Dendritic cell treated with granulocyte-macrophage colony-stimulating factor and Interleukin-4, amounts not matched to agents 40 ng/mL and 50 ng/mL, for 4 days (primary cell): Measurements from ENCODE around the gene GPX4.

Experiments used
- H3K27ac Mint-ChIP-seq: one replicate; pipeline ENCODE4 v1.8.0; 2022; ENCODE audit warnings: mild to moderate bottlenecking, mixed read lengths
- H3K27me3 Mint-ChIP-seq: one replicate; pipeline ENCODE4 v1.8.0; 2022; ENCODE audit warnings: mild to moderate bottlenecking, mixed read lengths
- H3K36me3 Mint-ChIP-seq: one replicate; pipeline ENCODE4 v1.8.0; 2022; ENCODE audit warnings: low read depth, mixed read lengths
- H3K4me1 Mint-ChIP-seq: one replicate; pipeline ENCODE4 v1.8.0; 2022; ENCODE audit warnings: low read depth, mixed read lengths
- H3K4me3 Mint-ChIP-seq: one replicate; pipeline ENCODE4 v1.8.0; 2022; ENCODE audit warnings: mild to moderate bottlenecking, moderate library complexity, mixed read lengths
- H3K9me3 Mint-ChIP-seq: one replicate; pipeline ENCODE4 v1.8.0; 2022; ENCODE audit warnings: mixed read lengths
- intact Hi-C: fragments of 100-400 bp; cut with micrococcal nuclease; formaldehyde crosslinking; loops from one replicate; pipeline ENCODE4 v1.15.0; 2022

The GPX4 gene

GRCh38 chr19:1103708-1104310, at the start of gene GPX4:
GPX4 (plus strand) TSS chr19:1103994; CDS start chr19:1104044, 50 bp downstream.
- Mint-ChIP-seq H3K27me3 (no peaks in the 10 kb centered on the region), H3K4me1 (peaks cover 60% of the 10 kb centered on the region), H3K9me3 (peaks cover 7% of the 10 kb centered on the region), H3K27ac (peak within 1 kb of the TSS; percentile 93), H3K36me3 (peaks cover 42% of the 10 kb centered on the region), H3K4me3 (peak within 1 kb of the TSS; percentile 80)
- intact Hi-C loops = loop anchor here (5.0 kb wide), 1 partner anchor 37 kb away; the partner anchor contains the start of gene ARHGAP45

DNA sequence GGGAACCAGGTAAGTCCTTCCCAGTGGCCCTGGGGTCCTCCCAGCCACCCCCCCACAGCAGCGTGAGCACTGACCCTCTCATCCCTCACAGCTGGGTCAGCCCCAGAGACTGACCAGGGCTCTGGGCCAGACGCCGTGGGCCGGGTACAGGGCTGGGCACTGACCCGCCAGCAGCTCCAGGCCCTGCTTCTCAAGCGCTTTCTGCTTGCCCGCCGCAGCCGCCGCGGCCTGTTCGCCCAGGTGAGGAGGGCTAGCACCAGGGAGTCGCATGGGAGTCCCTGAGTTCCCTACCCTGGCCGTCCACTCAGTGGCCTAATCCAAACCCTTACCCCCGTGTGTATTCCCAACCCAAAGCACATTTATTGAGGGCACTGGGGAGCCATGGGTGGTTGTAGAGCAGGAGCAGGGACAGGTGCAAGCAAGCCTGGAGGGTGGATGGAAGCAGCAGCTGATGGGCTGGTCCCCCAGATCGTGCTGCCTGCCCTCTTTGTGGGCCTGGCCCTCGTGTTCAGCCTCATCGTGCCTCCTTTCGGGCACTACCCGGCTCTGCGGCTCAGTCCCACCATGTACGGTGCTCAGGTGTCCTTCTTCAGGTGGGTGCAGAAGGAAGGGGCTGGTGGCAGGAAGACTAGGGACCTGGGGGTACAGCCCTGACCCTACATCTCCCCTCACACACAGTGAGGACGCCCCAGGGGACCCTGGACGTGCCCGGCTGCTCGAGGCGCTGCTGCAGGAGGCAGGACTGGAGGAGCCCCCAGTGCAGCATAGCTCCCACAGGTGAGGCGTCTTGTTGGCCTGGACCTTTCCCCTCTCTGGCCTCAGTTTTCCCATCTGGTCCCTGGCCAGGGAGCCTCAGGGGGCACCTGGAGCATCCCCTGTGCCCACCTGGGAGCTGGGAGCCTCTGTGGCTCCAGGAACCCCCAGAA, 49.4 kb upstream of the GPX4 start:
- intact Hi-C loops = no loop called here
- no peak overlapping the region for H3K4me3 Mint-ChIP-seq
- H3K27ac Mint-ChIP-seq = no peak overlapping the region
- H3K4me1 Mint-ChIP-seq = peaks cover 13% of the 10 kb centered on the region
- H3K36me3 Mint-ChIP-seq = peaks cover 85% of the 10 kb centered on the region
- peaks cover 7% of the 10 kb centered on the region for H3K9me3 Mint-ChIP-seq
- no peaks in the 10 kb centered on the region for H3K27me3 Mint-ChIP-seq

DNA sequence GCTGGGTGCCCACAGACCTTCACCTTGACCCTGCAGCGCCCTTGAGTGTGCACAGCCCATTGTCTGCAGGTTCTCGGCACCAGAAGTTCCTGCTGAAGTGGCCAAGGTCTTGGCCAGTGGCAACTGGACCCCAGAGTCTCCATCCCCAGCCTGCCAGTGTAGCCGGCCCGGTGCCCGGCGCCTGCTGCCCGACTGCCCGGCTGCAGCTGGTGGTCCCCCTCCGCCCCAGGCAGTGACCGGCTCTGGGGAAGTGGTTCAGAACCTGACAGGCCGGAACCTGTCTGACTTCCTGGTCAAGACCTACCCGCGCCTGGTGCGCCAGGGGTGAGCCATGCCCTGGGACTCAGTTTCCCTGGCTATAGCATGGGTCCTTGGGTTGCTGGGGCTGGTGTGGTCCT, 48.8 kb upstream of the GPX4 start:
- H3K4me1 Mint-ChIP-seq = peaks cover 13% of the 10 kb centered on the region
- H3K27me3 Mint-ChIP-seq = no peaks in the 10 kb centered on the region
- H3K4me3 Mint-ChIP-seq = no peak overlapping the region
- peaks cover 7% of the 10 kb centered on the region for H3K9me3 Mint-ChIP-seq
- intact Hi-C loops = no loop called here
- H3K36me3 Mint-ChIP-seq = peaks cover 85% of the 10 kb centered on the region
- no peak overlapping the region for H3K27ac Mint-ChIP-seq

DNA sequence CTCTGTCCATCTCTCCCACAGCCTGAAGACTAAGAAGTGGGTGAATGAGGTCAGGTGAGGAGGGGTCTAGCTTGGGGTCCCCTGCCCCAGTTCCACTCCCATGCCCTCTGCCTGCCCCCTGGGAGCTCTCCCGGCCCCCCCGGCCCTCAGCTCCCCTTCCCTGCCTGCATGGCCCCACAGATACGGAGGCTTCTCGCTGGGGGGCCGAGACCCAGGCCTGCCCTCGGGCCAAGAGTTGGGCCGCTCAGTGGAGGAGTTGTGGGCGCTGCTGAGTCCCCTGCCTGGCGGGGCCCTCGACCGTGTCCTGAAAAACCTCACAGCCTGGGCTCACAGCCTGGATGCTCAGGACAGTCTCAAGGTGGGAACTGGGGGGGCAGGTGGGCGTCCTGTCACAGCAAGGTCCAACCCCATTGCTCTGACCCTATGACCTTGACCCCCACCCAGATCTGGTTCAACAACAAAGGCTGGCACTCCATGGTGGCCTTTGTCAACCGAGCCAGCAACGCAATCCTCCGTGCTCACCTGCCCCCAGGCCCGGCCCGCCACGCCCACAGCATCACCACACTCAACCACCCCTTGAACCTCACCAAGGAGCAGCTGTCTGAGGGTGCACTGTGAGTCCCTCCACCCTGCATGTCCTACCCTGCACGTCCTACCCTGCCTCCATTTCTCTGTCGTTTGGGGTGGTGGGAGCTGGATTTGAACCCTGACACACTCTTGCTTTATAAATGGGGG, 47.7 kb upstream of the GPX4 start:
- Mint-ChIP-seq H3K9me3 (peaks cover 7% of the 10 kb centered on the region), H3K4me1 (peaks cover 13% of the 10 kb centered on the region), H3K36me3 (peaks cover 78% of the 10 kb centered on the region), H3K27ac (no peak overlapping the region), H3K4me3 (no peak overlapping the region), H3K27me3 (no peaks in the 10 kb centered on the region)
- intact Hi-C loops = no loop called here

GRCh38 chr19:1057176-1057855, 46.5 kb upstream of the GPX4 start:
- intact Hi-C loops = no loop called here
- Mint-ChIP-seq H3K27me3 (no peaks in the 10 kb centered on the region), H3K9me3 (peaks cover 7% of the 10 kb centered on the region), H3K27ac (no peak overlapping the region), H3K4me1 (peaks cover 5% of the 10 kb centered on the region), H3K36me3 (peaks cover 80% of the 10 kb centered on the region), H3K4me3 (no peak overlapping the region)

GRCh38 chr19:1058112-1058511, 45.7 kb upstream of the GPX4 start:
- no peak overlapping the region for H3K27ac Mint-ChIP-seq
- H3K4me1 Mint-ChIP-seq = peaks cover 6% of the 10 kb centered on the region
- peaks cover 7% of the 10 kb centered on the region for H3K9me3 Mint-ChIP-seq
- intact Hi-C loops = no loop called here
- H3K4me3 Mint-ChIP-seq = no peak overlapping the region
- H3K36me3 Mint-ChIP-seq = peaks cover 76% of the 10 kb centered on the region
- no peaks in the 10 kb centered on the region for H3K27me3 Mint-ChIP-seq

GRCh38 chr19:1060689-1061088, 43.1 kb upstream of the GPX4 start:
- Mint-ChIP-seq H3K27ac (no peak overlapping the region), H3K4me1 (peaks cover 32% of the 10 kb centered on the region), H3K27me3 (peaks cover 4% of the 10 kb centered on the region), H3K36me3 (peaks cover 57% of the 10 kb centered on the region), H3K4me3 (no peak overlapping the region), H3K9me3 (peaks cover 7% of the 10 kb centered on the region)
- intact Hi-C loops = no loop called here

- Mint-ChIP-seq H3K27me3 (peaks cover 4% of the 10 kb centered on the region), H3K27ac (no peak overlapping the region), H3K4me3 (no peak overlapping the region), H3K36me3 (peaks cover 44% of the 10 kb centered on the region), H3K4me1 (peaks cover 37% of the 10 kb centered on the region), H3K9me3 (peaks cover 7% of the 10 kb centered on the region)
- intact Hi-C loops = no loop called here
Measured at GRCh38 chr19:1061987-1062386, 41.8 kb upstream of the GPX4 start.

DNA sequence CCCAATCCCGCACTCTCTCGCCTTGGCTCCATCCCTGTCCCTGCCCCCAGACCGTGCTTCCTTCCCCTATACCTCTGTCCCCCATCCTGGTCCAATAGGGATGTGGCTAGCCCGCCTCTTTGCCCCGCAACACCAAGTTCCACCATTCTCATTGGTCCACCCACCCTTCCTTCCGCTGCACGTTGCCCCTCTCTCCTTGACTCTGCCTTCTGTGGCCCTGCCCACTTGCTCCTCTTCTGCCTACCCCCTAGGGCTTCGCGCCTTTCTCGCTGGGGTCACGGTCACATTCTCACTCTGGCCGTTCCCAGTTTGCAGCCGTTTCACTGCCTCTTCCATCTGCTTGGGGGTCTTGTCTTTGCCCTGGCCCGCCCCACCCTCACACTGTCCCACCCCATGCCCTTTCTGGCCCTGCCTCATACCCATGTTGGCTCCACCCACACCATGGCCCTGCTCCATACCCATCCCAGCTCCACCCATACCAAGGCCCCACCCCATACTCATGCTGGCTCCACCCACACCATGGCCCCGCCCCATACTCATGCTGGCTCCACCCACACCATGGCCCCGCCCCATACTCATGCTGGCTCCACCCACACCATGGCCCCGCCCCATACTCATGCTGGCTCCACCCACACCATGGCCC, 41.3 kb upstream of the GPX4 start:
- H3K4me3 Mint-ChIP-seq = no peak overlapping the region
- peaks cover 4% of the 10 kb centered on the region for H3K27me3 Mint-ChIP-seq
- H3K36me3 Mint-ChIP-seq = peaks cover 42% of the 10 kb centered on the region
- peaks cover 7% of the 10 kb centered on the region for H3K9me3 Mint-ChIP-seq
- H3K27ac Mint-ChIP-seq = no peak overlapping the region
- intact Hi-C loops = no loop called here
- peaks cover 34% of the 10 kb centered on the region for H3K4me1 Mint-ChIP-seq

DNA sequence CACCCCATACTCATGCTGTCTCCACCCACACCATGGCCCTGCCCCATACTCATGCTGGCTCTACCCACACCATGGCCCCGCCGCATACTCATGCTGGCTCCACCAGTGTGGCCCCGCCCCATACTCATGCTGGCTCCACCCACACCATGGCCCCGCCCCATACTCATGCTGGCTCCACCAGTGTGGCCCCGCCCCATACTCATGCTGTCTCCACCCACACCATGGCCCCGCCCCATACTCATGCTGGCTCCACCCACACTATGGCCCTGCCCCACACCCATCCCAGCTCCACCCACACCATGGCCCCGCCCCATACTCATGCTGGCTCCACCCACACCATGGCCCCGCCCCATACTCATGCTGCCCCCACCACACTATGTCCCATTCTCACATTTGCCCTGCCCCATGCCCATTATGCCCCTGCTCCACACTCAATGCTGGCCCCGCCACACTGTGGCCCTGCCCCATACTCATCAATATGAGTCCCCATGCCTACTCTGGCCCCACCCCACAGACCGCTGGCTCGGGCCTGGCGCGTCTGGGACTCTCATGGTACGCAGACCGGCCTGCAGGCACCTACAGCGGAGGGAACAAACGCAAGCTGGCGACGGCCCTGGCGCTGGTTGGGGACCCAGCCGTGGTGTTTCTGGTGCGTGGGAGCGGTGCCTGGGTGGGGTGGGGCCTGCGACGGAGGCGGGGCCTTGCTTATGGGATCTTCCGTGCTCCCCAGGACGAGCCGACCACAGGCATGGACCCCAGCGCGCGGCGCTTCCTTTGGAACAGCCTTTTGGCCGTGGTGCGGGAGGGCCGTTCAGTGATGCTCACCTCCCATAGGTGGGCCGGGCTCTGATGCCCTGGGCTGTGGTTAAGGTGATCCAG, 40.5 kb upstream of the GPX4 start:
- Mint-ChIP-seq H3K27me3 (peaks cover 4% of the 10 kb centered on the region), H3K36me3 (peaks cover 42% of the 10 kb centered on the region), H3K9me3 (no peaks in the 10 kb centered on the region), H3K4me3 (no peak overlapping the region), H3K27ac (peak overlapping the region; percentile 41), H3K4me1 (peaks cover 34% of the 10 kb centered on the region)
- intact Hi-C loops = no loop called here

- peaks cover 44% of the 10 kb centered on the region for H3K36me3 Mint-ChIP-seq
Measured at GRCh38 chr19:1063909-1064660, 39.7 kb upstream of the GPX4 start.

More at GRCh38 chr19:1063909-1064660, 39.7 kb upstream of the GPX4 start:
- peak overlapping the region; percentile 41 for H3K27ac Mint-ChIP-seq
- intact Hi-C loops = no loop called here
- peaks cover 42% of the 10 kb centered on the region for H3K4me1 Mint-ChIP-seq
- peak overlapping the region; percentile 44 for H3K4me3 Mint-ChIP-seq
- no peaks in the 10 kb centered on the region for H3K9me3 Mint-ChIP-seq
- peaks cover 4% of the 10 kb centered on the region for H3K27me3 Mint-ChIP-seq
